Pancreas (tissue), 10 donors: ENCODE results near the gene PHTF2. TPM values are rescaled to one million over a fixed set of nuclear protein-coding genes. Genes with fewer than 3 reads are reported as not detected.

Source experiments
- ATAC-seq, 4 donors: fragments of 200-7000 bp; cut with Tn5 transposase; one replicate each; pipeline versions ENCODE4 v1.8.0 to v1.9.1; 2020; ENCODE audit warnings: mild to moderate bottlenecking in 4 of 4, moderate library complexity in 4 of 4
- DNase-seq, 6 donors: peaks; one replicate each; pipeline ENCODE4 v3.0.0-alpha.2; 2020
- FAIRE-seq: peaks from 2 replicates; lab custom pipeline; 2012; peaks lifted over from hg19 to GRCh38; lab: Jason Lieb, UNC
- H3K27ac ChIP-seq, 4 donors: fragments of 200-600 bp; sonication (generic); 1 replicate in 3 of 4; 2 replicates in 1 of 4; pipeline versions ENCODE4 v1.5.0 to v1.8.0; 2020
- H3K27me3 ChIP-seq, 4 donors: fragments of 200-600 bp; one replicate each; pipeline ENCODE4 v1.8.0; 2021
- H3K36me3 ChIP-seq, 3 donors: fragments of 200-600 bp; sonication (generic) in 1 of 3; one replicate each; pipeline versions ENCODE4 v1.5.0 to v1.8.0; 2020 to 2021
- H3K4me1 ChIP-seq, 3 donors: fragments of 200-600 bp; one replicate each; pipeline ENCODE4 v1.8.0; 2021
- H3K4me3 ChIP-seq, 4 donors: fragments of 200-600 bp; sonication (generic) in 2 of 4; one replicate each; pipeline versions ENCODE4 v1.5.0 to v1.8.0; 2020 to 2021
- H3K9me3 ChIP-seq, 4 donors: fragments of 200-600 bp; one replicate each; pipeline ENCODE4 v1.8.0; 2021
- WGBS, 2 donors: extraction: QIAGEN DNeasy Blood & Tissue Kit; methylation state at CpG; one replicate each; pipeline ENCODE4 v1.1.7; 2013; 5-methylcytosine and 5-hydroxymethylcytosine counted together
- intact Hi-C, 3 donors: fragments of 100-400 bp; cut with DNase I; formaldehyde crosslinking; loops; one replicate each; pipeline versions ENCODE4 v1.11.1 to v1.14.2; 2022
- polyA plus RNA-seq, 2 donors: library from polyadenylated mRNA; stranded (reverse); fragments of 200-250 nt; gene quantifications; one replicate each; pipeline ENCODE4 v1.2.3, GENCODE V29; 2013
- total RNA-seq, 6 donors: library from RNA; stranded (reverse); fragmentation: NEBNext Ultra II Directional in 4 of 6; extraction: Animal tissue kit (Norgen Biotek cat#: 25700) in 4 of 6; gene quantifications; one replicate each; pipeline versions ENCODE4 v1.2.1 to v1.2.4, GENCODE V29; 2021 to 2023
- TF ChIP-seq, protein P1 (sequence below), 4 donors: fragments of 200-600 bp; sonication (generic) in 3 of 4; IDR thresholded peaks; one replicate each; pipeline versions ENCODE4 v1.5.0 to v1.8.0; 2021; ENCODE audit warnings: antibody characterized with exemption in 4 of 4
- donor health status: healthy with polysubstance abuse.
- donor health status: DM: no; HTN: no; CAD: no; lungs with moderate emphysema.
- donor health status: DM: no; HTN: no; CAD: no.
- donor health status: control.
- donor health status: control.
- donor health status: Bipolar disorder and iron deficiency.
- donor health status: DM: yes; HTN: yes; CAD: no.
- donor health status: DM: no; HTN: no; CAD: no.
- donor health status: DM: no; HTN: no; CAD: no.
- donor health status: DM: yes; HTN: yes; CAD: no.

The PHTF2 gene
- total and polyA plus RNA-seq, 8 donors = 3.3 to 8.8 (median 5.1) TPM

- FAIRE-seq (no peak), DNase-seq (no peak), ATAC-seq (no peak)
- intact Hi-C loops = no loop called here
- no peaks in the 10 kb centered on the region for H3K36me3 ChIP-seq
- TF ChIP-seq, protein P1, sequence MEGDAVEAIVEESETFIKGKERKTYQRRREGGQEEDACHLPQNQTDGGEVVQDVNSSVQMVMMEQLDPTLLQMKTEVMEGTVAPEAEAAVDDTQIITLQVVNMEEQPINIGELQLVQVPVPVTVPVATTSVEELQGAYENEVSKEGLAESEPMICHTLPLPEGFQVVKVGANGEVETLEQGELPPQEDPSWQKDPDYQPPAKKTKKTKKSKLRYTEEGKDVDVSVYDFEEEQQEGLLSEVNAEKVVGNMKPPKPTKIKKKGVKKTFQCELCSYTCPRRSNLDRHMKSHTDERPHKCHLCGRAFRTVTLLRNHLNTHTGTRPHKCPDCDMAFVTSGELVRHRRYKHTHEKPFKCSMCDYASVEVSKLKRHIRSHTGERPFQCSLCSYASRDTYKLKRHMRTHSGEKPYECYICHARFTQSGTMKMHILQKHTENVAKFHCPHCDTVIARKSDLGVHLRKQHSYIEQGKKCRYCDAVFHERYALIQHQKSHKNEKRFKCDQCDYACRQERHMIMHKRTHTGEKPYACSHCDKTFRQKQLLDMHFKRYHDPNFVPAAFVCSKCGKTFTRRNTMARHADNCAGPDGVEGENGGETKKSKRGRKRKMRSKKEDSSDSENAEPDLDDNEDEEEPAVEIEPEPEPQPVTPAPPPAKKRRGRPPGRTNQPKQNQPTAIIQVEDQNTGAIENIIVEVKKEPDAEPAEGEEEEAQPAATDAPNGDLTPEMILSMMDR (IDR thresholded peaks at IDR 0.05) = no peak
- H3K9me3 ChIP-seq = no peaks in the 10 kb centered on the region
- no peaks in the 10 kb centered on the region for H3K27me3 ChIP-seq
- 83 to 84% methylated on average over 2 of the region's 2 CpGs for WGBS, 2 donors
- no peak overlapping the region for H3K4me3 ChIP-seq
- no peak overlapping the region for H3K27ac ChIP-seq
- peaks cover 0 to 11% (median 0%) of the 10 kb centered on the region in 3 donors for H3K4me1 ChIP-seq
Observed at GRCh38 chr7:77858278-77858677, 59.7 kb downstream of the PHTF2 start.

DNA sequence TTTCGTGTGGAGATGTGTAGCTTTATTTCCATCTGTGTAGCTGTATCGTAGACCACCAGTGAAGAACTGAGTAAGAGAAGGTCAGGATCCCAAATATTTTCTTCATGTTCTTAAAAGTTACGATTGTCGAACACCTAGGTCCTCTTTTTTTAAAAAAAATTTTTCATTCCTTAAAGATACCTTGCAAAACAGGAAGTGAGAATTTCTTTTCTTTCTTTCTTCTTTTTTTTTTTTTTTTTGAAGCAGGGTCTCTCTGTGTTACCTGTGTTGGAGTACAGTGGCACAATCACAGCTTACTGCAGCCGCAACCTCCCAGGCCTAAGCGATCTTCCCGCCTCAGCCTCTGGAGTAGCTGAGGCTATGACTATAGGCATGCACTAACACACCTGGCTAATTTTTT, 60.8 kb downstream of the PHTF2 start:
- H3K4me1 ChIP-seq = peaks cover 0 to 11% (median 2%) of the 10 kb centered on the region in 3 donors
- DNase-seq = no peak
- intact Hi-C loops = no loop called here
- no peak overlapping the region for H3K27ac ChIP-seq
- TF ChIP-seq, protein P1 (IDR thresholded peaks at IDR 0.05) = no peak
- no peaks in the 10 kb centered on the region for H3K27me3 ChIP-seq
- no peak for ATAC-seq
- no peak overlapping the region for H3K4me3 ChIP-seq
- WGBS, 2 donors = 96 to 97% methylated on average over 7 of the region's 7 CpGs
- H3K36me3 ChIP-seq = no peaks in the 10 kb centered on the region
- FAIRE-seq = no peak
- no peaks in the 10 kb centered on the region for H3K9me3 ChIP-seq

- 60 to 63% methylated on average over 1 of the region's 1 CpG for WGBS, 2 donors
- Histone ChIP-seq H3K36me3 (no peaks in the 10 kb centered on the region), H3K9me3 (no peaks in the 10 kb centered on the region), H3K4me3 (no peak overlapping the region), H3K27me3 (no peaks in the 10 kb centered on the region), H3K4me1 (peaks cover 5 to 22% (median 17%) of the 10 kb centered on the region in 3 donors), H3K27ac (no peak overlapping the region)
- FAIRE-seq (no peak), DNase-seq (no peak), ATAC-seq (peak in 3 of 4 donors; percentile 37 to 80 (median 74))
- intact Hi-C loops = no loop called here
- TF ChIP-seq, protein P1 (IDR thresholded peaks at IDR 0.05) = no peak
Observed at GRCh38 chr7:77862691-77863090, 64.1 kb downstream of the PHTF2 start.

- DNase-seq (no peak), ATAC-seq (no peak), FAIRE-seq (no peak)
- TF ChIP-seq, protein P1 (IDR thresholded peaks at IDR 0.05) = no peak
- Histone ChIP-seq H3K36me3 (no peaks in the 10 kb centered on the region), H3K27ac (no peak overlapping the region), H3K27me3 (no peaks in the 10 kb centered on the region), H3K4me1 (peaks cover 5 to 19% (median 16%) of the 10 kb centered on the region in 3 donors), H3K4me3 (no peak overlapping the region), H3K9me3 (no peaks in the 10 kb centered on the region)
- intact Hi-C loops = no loop called here
- 58 to 73% methylated on average over 2 of the region's 2 CpGs for WGBS, 2 donors
Observed at GRCh38 chr7:77863860-77864259, 65.3 kb downstream of the PHTF2 start.

- Histone ChIP-seq H3K27ac (no peak overlapping the region), H3K9me3 (no peaks in the 10 kb centered on the region), H3K4me1 (peaks cover 5 to 19% (median 16%) of the 10 kb centered on the region in 3 donors), H3K4me3 (no peak overlapping the region), H3K27me3 (no peaks in the 10 kb centered on the region), H3K36me3 (no peaks in the 10 kb centered on the region)
- intact Hi-C loops = no loop called here
- 71 to 84% methylated on average over 3 of the region's 3 CpGs for WGBS, 2 donors
- ATAC-seq (no peak), DNase-seq (no peak), FAIRE-seq (no peak)
- TF ChIP-seq, protein P1 (IDR thresholded peaks at IDR 0.05) = no peak
Observed at GRCh38 chr7:77866370-77866769, 67.8 kb downstream of the PHTF2 start.
